SU-DHL-6 (cell line): ENCODE measurements around the gene PTCH1.

ENCODE experiments used
- EZH2phosphoT487 ChIP-seq: fragments of 200-600 bp; sonication (generic), shearing (Covaris generic); conservative IDR thresholded peaks from 2 replicates; pipeline ENCODE4 v1.6.1; 2018; ENCODE audit warnings: mild to moderate bottlenecking, antibody characterized with exemption, low read length, moderate library complexity, mixed read lengths
- TF ChIP-seq, protein P1 (sequence below): fragments of 200-600 bp; sonication (generic); IDR thresholded peaks from one replicate; pipeline ENCODE4 v1.5.1; 2017; ENCODE audit warnings: antibody characterized with exemption, mild to moderate bottlenecking, low read length, moderate library complexity; ENCODE audit not compliant: insufficient read depth, poor library complexity, severe bottlenecking

DNA sequence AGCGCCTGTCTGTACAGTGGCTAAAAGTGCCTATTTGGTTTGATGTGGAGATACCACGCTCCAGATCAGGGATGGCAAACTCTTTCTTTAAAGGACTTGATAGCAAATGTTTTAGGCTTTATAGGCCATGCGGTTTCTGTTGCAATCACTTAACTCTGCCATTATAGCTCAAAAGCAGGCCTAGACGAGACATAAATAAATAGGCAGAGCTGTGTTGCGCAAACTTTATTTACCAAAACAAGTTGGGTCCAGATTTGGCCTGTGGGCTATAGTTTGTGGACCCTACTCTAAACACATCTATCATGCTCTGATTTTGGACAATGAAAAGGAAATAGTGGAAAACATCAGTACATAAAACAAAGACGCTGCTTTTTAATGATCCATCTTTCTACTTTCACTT lies 79.2 kb downstream of the PTCH1 start:
- TF ChIP-seq, protein P1, sequence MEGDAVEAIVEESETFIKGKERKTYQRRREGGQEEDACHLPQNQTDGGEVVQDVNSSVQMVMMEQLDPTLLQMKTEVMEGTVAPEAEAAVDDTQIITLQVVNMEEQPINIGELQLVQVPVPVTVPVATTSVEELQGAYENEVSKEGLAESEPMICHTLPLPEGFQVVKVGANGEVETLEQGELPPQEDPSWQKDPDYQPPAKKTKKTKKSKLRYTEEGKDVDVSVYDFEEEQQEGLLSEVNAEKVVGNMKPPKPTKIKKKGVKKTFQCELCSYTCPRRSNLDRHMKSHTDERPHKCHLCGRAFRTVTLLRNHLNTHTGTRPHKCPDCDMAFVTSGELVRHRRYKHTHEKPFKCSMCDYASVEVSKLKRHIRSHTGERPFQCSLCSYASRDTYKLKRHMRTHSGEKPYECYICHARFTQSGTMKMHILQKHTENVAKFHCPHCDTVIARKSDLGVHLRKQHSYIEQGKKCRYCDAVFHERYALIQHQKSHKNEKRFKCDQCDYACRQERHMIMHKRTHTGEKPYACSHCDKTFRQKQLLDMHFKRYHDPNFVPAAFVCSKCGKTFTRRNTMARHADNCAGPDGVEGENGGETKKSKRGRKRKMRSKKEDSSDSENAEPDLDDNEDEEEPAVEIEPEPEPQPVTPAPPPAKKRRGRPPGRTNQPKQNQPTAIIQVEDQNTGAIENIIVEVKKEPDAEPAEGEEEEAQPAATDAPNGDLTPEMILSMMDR: no peak
- TF ChIP-seq EZH2phosphoT487: no peak
